Smooth muscle cell of the brain vasculature (primary cell): ENCODE data around the gene HNRNPAB.

Experiments used
- DNase-seq: peaks from one replicate; pipeline ENCODE4 v3.0.0-alpha.2; 2012; ENCODE audit warnings: low read depth, low spot score

Gene HNRNPAB

GRCh38 chr5:178204182-178204934, at the start of gene HNRNPAB:
Gene HNRNPAB, plus strand, starts transcription at chr5:178204533. Its CDS starts 305 bp downstream, at chr5:178204838.
- DNase-seq, result peak; percentile 91

GRCh38 chr5:178155065-178155464, 49.3 kb upstream of the HNRNPAB start:
- no peak for DNase-seq

GRCh38 chr5:178160176-178160575, 44.2 kb upstream of the HNRNPAB start:
- no peak for DNase-seq

- no peak for DNase-seq
Measured at GRCh38 chr5:178162481-178162880, 41.9 kb upstream of the HNRNPAB start.

GRCh38 chr5:178163772-178164735, 40.3 kb upstream of the HNRNPAB start:
- peak; percentile 37 for DNase-seq

- DNase-seq, result no peak
Measured at GRCh38 chr5:178165581-178165980, 38.8 kb upstream of the HNRNPAB start.

- DNase-seq, result no peak
Measured at GRCh38 chr5:178170455-178170854, 33.9 kb upstream of the HNRNPAB start.

GRCh38 chr5:178174456-178174855, 29.9 kb upstream of the HNRNPAB start:
- DNase-seq, result no peak

GRCh38 chr5:178176791-178177190, 27.5 kb upstream of the HNRNPAB start:
- no peak for DNase-seq

GRCh38 chr5:178177569-178177968, 26.8 kb upstream of the HNRNPAB start:
- no peak for DNase-seq

- DNase-seq, result no peak
Measured at GRCh38 chr5:178180141-178180863, 24.0 kb upstream of the HNRNPAB start.

- no peak for DNase-seq
Measured at GRCh38 chr5:178182158-178182876, 22.0 kb upstream of the HNRNPAB start.

- DNase-seq, result no peak
Measured at GRCh38 chr5:178186427-178186826, 17.9 kb upstream of the HNRNPAB start.

GRCh38 chr5:178187014-178187413, 17.3 kb upstream of the HNRNPAB start, which contains the start of gene GMCL2:
Gene GMCL2, minus strand, starts transcription at chr5:178187371. Its CDS starts 72 bp downstream, at chr5:178187299.
- no peak for DNase-seq

- DNase-seq, result no peak
Measured at GRCh38 chr5:178189433-178189832, 14.9 kb upstream of the HNRNPAB start.

- DNase-seq, result no peak
Measured at GRCh38 chr5:178191661-178192060, 12.7 kb upstream of the HNRNPAB start.

- no peak for DNase-seq
Measured at GRCh38 chr5:178192244-178192643, 12.1 kb upstream of the HNRNPAB start.

- DNase-seq, result no peak
Measured at GRCh38 chr5:178192787-178193186, 11.5 kb upstream of the HNRNPAB start.

GRCh38 chr5:178193251-178193809, 11.0 kb upstream of the HNRNPAB start:
- no peak for DNase-seq

- DNase-seq, result no peak
Measured at GRCh38 chr5:178194026-178194425, 10.3 kb upstream of the HNRNPAB start.
